Muscle of arm (tissue), 12 donors: ENCODE results near the gene ZIC4. TPM values are rescaled to one million over a fixed set of nuclear protein-coding genes. Genes with fewer than 3 reads are reported as not detected.

Experiments used
- DNase-seq: peaks from one replicate; pipeline ENCODE4 v3.0.0-alpha.2; 2013
- polyA plus RNA-seq, 12 donors: library from polyadenylated mRNA; unstranded; fragments of 120-200 nt; gene quantifications; one replicate each; pipeline ENCODE4 v1.2.1, GENCODE V29; 2013; ENCODE audit not compliant: insufficient read length in 12 of 12

Gene ZIC4
- polyA plus RNA-seq, 12 donors: 3.5 to 14.5 (median 7.6) TPM; not detected in 1

GRCh38 chr3:147418808-147419701 is 12.7 kb upstream of the ZIC4 start:
- peak; percentile 80 for DNase-seq

- no peak for DNase-seq
Measured at GRCh38 chr3:147418371-147418781, 12.0 kb upstream of the ZIC4 start.

- no peak for DNase-seq
Measured at GRCh38 chr3:147417551-147418295, 11.4 kb upstream of the ZIC4 start.

GRCh38 chr3:147416931-147417330 is 10.6 kb upstream of the ZIC4 start:
- DNase-seq: no peak

GRCh38 chr3:147415874-147416273 is 9.5 kb upstream of the ZIC4 start:
- DNase-seq: no peak

- no peak for DNase-seq
Measured at GRCh38 chr3:147415286-147415685, 8.9 kb upstream of the ZIC4 start.

- DNase-seq: no peak
Measured at GRCh38 chr3:147414390-147415138, 8.2 kb upstream of the ZIC4 start.

- no peak for DNase-seq
Measured at GRCh38 chr3:147413686-147414389, 7.5 kb upstream of the ZIC4 start.

- no peak for DNase-seq
Measured at GRCh38 chr3:147412917-147413685, 6.8 kb upstream of the ZIC4 start.

GRCh38 chr3:147412261-147412916 is 6.0 kb upstream of the ZIC4 start:
- DNase-seq: no peak

- no peak for DNase-seq
Measured at GRCh38 chr3:147411815-147412241, 5.5 kb upstream of the ZIC4 start.

GRCh38 chr3:147411238-147411814 is 5.0 kb upstream of the ZIC4 start:
- DNase-seq: no peak

- no peak for DNase-seq
Measured at GRCh38 chr3:147410526-147411237, 4.3 kb upstream of the ZIC4 start.

- DNase-seq: no peak
Measured at GRCh38 chr3:147410116-147410525, 3.8 kb upstream of the ZIC4 start.

GRCh38 chr3:147409143-147410115 is 3.1 kb upstream of the ZIC4 start, which contains the start of gene ZIC1:
Gene ZIC1 (plus strand): TSS chr3:147409365. CDS start chr3:147410113, 748 bp downstream.
- DNase-seq: no peak

GRCh38 chr3:147408188-147409100 is 2.1 kb upstream of the ZIC4 start:
- no peak for DNase-seq
